Astrocyte of the hippocampus (primary cell): Measurements from ENCODE around the gene CBY1.
A peak's percentile ranks its signal among the peaks of the same experiment; 100 is the strongest.
"Not testable (repeated sequence)": the region's sequence is repeated elsewhere in the genome, so short reads cannot be mapped to it uniquely, and the experiment has no call there.

Experiments
- DNase-seq: peaks from one replicate; pipeline ENCODE4 v3.0.0; 2011; ENCODE audit warnings: low read depth, low spot score

Gene CBY1

GRCh38 chr22:38656256-38657044, at the start of gene CBY1, which contains the start of gene FAM227A:
CBY1 (plus strand) TSS chr22:38656638; CDS start chr22:38668055, 11,417 bp downstream.
FAM227A (minus strand) TSS chr22:38656392; CDS start chr22:38650168, 6,224 bp downstream.
- peak; percentile 97 for DNase-seq

- DNase-seq = no peak
Observed at GRCh38 chr22:38607680-38608079, 48.8 kb upstream of the CBY1 start.

GRCh38 chr22:38608992-38609750, 47.3 kb upstream of the CBY1 start:
- no peak for DNase-seq

DNA sequence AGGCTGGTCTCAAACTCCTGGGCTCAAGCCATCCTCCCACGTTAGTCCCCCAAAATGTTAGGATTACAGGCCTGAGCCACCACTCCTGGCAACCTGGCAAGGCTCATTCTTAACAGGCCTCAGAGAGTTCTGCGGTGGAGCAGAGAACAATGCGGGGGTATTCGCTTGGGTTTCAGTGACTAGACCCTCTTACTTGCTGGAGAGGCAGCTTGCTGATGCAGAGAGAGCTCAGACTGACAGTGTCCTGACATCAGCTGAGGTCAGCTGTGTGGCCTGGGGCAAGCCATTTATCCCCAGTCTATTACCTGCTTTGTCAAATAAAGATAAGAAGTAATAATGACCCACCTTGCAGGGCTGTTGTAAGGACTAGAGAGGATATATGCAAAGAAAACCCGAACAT, 46.2 kb upstream of the CBY1 start:
- no peak for DNase-seq

- no peak for DNase-seq
Observed at GRCh38 chr22:38611559-38611958, 44.9 kb upstream of the CBY1 start.

GRCh38 chr22:38612217-38613006, 44.0 kb upstream of the CBY1 start:
- no peak for DNase-seq

GRCh38 chr22:38613588-38613987, 42.9 kb upstream of the CBY1 start:
- no peak for DNase-seq

GRCh38 chr22:38614332-38615063, 41.9 kb upstream of the CBY1 start:
- no peak for DNase-seq

DNA sequence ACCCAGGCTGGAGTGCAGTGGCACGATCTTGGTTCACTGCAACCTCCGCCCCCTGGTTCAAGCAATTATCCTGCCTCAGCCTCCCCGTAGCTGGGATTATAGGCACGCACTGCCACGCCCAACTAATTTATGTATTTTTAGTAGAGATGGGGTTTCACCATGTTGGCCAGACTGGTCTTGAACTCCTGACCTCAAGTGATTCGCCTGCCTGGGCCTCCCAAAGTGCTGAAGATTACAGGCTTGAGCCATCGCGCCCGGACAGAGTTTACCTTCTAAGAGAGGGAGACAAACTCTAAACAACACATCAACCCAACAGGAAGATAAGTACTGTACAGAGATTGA, 41.4 kb upstream of the CBY1 start:
- not testable (repeated sequence) for DNase-seq

DNA sequence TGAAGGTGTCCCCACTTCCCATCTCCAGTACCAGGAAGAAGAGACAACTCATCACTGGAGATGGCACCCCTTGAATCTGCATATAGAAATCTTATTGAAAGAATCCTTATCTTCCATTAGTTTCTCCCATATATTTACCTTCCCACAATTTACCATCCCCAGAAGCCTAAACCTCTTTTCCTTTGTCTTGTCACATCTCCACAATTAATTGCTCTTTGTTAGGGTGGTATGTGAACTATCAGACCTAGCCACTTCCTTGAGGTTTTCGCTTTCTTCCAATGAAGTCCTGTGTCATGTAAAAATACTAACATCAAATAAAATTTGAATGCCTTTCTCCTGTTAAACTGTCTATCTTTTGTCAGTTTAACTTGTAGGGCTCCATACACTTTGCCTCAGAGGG, 38.2 kb upstream of the CBY1 start:
- no peak for DNase-seq

GRCh38 chr22:38618682-38619081, 37.8 kb upstream of the CBY1 start:
- DNase-seq = peak; percentile 32

- DNase-seq = no peak
Observed at GRCh38 chr22:38623351-38623750, 33.1 kb upstream of the CBY1 start.

DNA sequence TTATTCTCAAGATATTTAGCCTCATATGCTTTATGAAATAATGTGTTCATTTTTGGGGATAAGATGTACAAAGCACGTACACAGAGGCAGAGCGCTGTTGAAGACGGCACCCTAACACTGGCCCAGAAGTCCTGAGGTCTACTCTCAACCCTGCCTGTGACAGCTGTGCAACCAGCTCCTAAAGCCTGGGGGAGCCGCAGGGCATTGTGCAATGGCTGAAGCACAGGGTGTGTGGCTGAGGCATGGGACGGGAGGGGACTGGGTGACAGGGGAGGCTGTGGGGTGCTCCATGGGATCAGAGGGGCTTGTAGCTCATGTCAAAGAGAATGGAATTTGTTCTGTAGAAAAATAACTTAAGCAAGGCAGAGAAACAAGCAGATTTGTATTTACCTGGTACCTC, 28.0 kb upstream of the CBY1 start:
- no peak for DNase-seq

- DNase-seq = no peak
Observed at GRCh38 chr22:38629108-38629507, 27.3 kb upstream of the CBY1 start.

DNA sequence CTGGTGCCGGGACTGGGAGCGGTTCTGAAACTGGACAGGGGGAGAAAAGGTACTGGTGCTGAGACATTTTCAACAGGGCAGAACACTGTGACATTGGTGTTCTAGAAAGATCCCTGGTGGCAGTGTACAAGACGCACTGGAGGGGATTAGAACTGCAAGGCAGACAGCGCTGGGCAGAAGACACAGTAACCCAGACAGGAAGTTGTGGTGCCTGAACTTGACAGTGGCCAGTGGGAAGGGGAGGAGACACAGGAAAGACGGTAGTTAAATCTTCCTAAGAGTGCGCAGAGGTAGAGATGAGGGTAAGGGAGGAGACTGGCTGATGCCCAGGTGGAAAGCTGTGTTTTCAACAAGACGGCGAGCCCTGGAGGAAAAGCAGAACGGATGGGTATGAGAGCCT, 24.7 kb upstream of the CBY1 start:
- no peak for DNase-seq

- DNase-seq = no peak
Observed at GRCh38 chr22:38632528-38632927, 23.9 kb upstream of the CBY1 start.

DNA sequence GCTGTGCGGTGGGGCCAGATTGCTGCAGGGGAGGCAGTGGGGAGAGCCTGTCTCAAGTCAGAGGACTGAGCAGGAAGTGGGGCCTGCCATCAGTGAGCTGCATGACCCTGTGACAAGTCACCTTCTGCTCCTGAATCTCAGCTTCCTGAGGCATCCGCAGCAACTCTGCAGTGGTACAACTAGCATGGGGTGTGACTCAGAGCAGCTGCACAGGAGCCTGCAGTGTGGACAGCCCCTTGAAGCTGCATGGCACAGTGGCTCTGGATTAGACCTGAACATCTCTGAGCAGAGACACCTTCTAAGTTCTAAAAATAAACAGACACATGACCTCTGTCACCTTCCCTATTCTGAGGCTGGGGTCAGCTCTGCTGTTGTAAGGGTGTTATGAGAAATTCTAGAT, 18.2 kb upstream of the CBY1 start:
- DNase-seq = no peak

- DNase-seq = no peak
Observed at GRCh38 chr22:38638728-38639127, 17.7 kb upstream of the CBY1 start.

- DNase-seq = no peak
Observed at GRCh38 chr22:38641476-38642040, 14.9 kb upstream of the CBY1 start.

GRCh38 chr22:38644245-38644644, 12.2 kb upstream of the CBY1 start:
- DNase-seq = not testable (repeated sequence)

GRCh38 chr22:38645430-38645829, 11.0 kb upstream of the CBY1 start:
- no peak for DNase-seq
